TTC549 (cell line): ENCODE measurements around the gene MORC2.

Experiments used
- FAIRE-seq: peaks from 2 replicates; lab custom pipeline; 2012; peaks lifted over from hg19 to GRCh38; lab: Jason Lieb, UNC

The MORC2 gene

GRCh38 chr22:30919973-30920372, 48.6 kb downstream of the MORC2 start:
- FAIRE-seq: no peak

GRCh38 chr22:30918761-30919160, 49.8 kb downstream of the MORC2 start:
- FAIRE-seq: no peak

DNA sequence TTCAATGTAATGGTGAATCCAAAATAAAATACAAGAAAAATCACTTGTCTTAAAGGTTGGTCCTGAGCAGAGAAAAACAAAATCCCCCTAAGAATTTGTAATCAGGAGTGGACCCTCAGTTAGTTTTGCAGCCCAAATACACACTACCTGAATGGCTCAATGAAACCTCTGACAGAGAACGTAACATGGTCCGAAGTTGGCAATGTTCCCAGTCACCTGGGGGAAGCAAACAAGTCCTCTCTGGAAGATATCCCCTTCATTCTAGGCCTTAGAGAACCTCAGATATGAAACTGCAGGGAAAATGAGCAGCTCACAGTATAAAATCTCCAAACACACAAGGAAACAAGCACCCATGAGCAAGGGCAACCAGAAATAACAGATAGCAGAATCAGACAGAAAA, 58.2 kb downstream of the MORC2 start:
- no peak for FAIRE-seq

- FAIRE-seq: no peak
Observed at GRCh38 chr22:30909306-30909705, 59.3 kb downstream of the MORC2 start.

- no peak for FAIRE-seq
Observed at GRCh38 chr22:30908051-30908461, 60.5 kb downstream of the MORC2 start.

GRCh38 chr22:30906946-30907345, 61.6 kb downstream of the MORC2 start:
- no peak for FAIRE-seq

DNA sequence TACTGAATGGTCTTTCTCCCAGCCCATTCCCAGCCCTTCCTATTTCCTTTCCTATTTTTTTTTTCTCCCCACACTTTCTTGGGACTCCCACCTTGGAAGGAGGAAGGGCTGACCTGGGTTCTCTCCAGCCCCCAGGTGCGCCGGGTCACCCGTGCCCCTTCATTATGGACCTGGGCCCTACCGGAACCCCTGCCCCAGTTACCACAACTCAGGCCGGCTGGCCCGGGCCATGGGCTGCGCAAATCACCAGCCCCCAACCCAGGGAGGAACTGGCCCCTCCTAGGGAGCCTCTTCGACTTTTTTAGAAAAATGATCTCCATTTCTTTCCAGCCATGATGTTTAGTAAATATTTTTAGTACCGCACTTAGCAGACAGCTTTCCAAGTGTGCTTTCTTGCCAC, 62.2 kb downstream of the MORC2 start:
- FAIRE-seq: no peak

- FAIRE-seq: no peak
Observed at GRCh38 chr22:30905696-30906341, 62.8 kb downstream of the MORC2 start.

DNA sequence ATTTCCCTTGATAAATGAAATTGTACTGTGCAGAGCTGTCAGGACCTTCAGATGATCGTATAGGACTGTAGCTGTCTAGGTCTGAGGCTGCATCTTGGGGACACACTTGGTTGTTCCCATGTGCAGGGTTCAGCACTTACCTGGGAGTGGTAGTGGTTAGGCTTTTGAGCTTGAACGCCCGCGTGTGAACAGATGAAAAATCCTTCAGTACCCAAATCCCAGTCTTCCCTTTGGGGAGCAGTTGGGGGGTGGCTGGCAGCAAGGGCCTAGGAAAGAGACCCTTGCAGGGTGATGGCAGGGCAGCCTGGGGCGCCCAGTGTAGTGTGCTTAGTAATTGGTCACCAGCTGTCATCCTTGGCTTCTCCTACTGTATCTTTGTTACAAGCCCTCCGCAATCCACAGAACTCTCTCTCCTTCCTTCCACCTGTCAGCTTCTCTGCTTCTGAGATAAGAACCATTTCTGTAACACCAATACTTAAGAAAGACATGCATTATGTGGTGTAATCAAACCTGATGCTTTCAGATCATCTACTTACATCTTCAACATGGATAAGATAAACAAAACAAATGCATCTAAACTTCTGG, 64.6 kb downstream of the MORC2 start:
- FAIRE-seq: no peak

DNA sequence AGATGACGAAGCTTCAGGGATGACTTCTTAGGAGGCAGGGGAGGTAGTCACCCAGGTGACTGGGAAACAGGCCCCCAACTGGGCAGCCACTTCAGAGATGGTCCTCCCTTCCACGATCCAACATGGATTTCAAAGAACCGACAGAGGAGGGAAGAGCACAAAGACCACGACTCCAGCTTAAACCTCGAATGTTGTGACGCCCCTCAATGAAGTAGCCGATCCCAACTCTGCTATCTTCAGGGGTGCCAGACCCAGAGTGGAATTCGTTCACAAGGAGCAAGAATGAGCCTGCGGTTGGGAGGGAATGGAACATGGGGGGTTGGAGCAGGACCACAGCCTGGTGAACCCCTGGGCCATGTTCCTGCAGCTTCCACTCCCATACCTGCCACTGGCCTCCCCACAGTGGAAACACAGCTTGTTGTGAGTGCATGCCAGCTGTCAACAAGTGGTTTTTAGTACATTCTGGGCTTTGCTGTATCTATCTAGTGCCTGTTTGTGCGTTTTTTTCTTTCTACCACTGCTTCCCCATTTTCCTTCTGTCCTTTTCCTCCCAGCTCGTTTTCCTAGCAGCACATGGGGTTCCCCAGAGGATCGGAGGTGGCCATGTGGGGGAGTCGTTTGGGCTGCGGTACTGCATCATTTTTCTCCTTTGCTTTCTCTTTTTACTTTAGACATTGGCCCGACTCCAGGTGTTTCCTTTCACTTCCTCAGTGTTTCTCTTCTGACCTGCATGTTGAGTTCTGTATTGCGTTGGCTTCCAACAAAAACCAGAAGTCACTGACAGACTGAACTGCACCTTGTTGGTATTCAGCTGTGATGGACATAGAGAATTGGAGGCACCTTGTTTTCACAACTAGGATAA, 65.8 kb downstream of the MORC2 start:
- no peak for FAIRE-seq

DNA sequence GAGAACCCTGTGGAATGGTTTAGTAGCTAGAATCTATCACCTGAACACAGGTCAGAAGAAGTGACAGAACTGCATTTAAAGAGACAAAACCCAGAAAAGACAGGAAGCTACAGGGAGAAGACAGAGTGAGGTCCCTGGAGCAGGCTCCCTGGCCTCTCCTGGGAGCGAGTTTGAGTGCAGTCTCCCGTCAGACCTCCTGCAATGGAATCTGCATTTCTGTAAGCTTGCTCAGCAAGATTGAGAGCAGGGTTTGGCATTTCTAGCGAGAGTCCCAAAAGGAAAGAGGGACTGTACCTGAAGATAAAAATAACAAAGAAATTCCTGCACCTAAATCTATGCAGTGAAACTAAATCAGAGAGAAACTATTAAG, 74.2 kb downstream of the MORC2 start:
- no peak for FAIRE-seq

- no peak for FAIRE-seq
Observed at GRCh38 chr22:30893434-30894370, 74.9 kb downstream of the MORC2 start.

- no peak for FAIRE-seq
Observed at GRCh38 chr22:30892731-30893221, 75.8 kb downstream of the MORC2 start.

- no peak for FAIRE-seq
Observed at GRCh38 chr22:30892286-30892685, 76.3 kb downstream of the MORC2 start.

DNA sequence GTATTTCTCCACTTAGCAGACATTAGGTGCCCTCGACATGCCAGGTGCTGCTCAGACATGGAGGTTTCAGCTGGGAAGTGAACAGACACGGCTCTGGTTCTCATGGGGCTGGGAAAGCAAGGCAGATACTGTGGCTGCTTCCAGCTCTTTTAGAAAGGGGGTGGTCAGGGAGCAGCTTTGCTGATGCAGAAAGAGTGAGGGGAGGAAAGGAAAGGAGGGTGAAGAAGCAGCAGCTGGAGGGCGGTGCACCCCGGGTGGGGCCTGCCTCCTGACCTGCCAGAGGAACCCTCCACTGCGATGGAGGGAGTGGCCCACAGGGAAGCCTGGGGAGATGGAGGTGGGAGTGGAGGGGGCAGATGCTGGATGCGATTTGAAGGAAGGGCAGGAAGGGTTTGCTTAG, 76.8 kb downstream of the MORC2 start:
- no peak for FAIRE-seq

DNA sequence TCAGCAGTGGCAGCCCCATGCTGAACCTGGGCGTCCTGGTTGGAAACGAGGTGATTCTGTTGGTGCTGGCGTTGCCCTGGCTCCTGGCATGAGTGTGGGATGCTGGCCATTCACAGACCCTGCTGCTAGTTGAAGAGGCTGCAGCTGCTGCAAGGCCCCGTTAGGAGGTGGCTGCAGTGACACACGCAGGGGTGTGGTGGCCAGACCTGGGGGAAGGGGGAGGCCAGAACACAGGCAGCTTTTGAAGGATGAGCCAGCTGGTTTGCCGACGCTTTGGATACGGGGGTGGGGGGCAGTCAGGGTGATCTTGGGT, 77.2 kb downstream of the MORC2 start:
- FAIRE-seq: no peak

DNA sequence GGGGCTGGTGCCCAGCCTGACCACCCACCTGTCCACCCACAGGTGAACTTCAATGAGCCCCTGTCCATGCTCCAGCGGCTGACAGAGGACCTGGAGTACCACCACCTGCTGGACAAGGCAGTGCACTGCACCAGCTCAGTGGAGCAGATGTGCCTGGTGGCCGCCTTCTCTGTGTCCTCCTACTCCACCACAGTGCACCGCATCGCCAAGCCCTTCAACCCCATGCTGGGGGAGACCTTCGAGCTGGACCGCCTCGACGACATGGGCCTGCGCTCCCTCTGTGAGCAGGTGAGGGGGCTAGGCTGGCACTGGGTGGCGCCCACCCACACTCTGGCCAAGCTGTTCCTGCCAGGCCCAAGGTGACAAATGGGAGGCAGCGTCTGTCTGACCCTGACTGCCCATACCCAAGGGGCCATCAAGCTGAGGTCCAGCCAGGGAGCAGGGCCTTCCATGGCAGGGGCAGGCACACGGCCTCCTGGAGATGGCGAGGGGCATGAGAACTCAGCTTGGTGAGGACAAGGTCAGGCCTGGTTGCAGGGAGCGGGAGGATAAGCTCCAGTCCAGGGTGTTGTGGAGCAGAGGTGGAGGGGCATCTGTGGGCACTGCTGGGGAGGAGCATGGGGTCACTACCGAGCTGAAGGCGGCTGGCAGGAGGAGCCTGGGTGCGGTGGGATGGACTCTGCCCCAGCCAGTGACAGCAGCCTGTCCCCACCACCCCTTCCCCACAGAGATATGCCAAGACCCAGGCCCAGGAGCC, 77.7 kb downstream of the MORC2 start:
- no peak for FAIRE-seq

GRCh38 chr22:30889996-30890480, 78.5 kb downstream of the MORC2 start:
- no peak for FAIRE-seq

- FAIRE-seq: no peak
Observed at GRCh38 chr22:30889268-30889995, 79.1 kb downstream of the MORC2 start.

DNA sequence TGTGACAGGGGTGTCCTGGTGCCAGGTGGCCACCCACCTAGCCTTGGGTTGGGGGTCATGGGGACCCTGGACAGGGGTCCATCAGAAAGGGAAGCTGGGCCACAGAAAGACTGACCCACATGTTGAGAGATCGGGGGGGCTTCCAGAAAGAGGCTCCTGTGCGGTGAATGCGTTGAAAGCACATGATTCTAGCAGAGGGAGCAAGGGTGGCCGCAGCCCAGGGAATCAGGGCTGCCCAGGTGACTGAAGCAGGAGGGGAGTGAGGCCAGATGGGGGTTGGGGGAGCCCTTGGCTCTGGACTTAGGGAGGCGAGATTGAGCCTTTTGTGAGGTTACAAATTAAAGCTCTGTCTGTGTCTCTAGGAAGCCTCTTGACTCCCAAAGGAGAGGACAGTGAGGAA, 80.7 kb downstream of the MORC2 start:
- FAIRE-seq: no peak

GRCh38 chr22:30887453-30887852, 81.1 kb downstream of the MORC2 start:
- FAIRE-seq: no peak
